Effector CD8-positive, alpha-beta T cell (primary cell): Measurements from ENCODE around the gene PPM1L.

Source experiments
- DNase-seq: peaks from one replicate; lab custom pipeline; 2025; lab: John Stamatoyannopoulos, UW

The PPM1L gene

GRCh38 chr3:161100994-161101393 lies 345.0 kb downstream of the PPM1L start:
- DNase-seq: no peak

- no peak for DNase-seq
These were observed 345.6 kb downstream of the PPM1L start for GRCh38 chr3:161101609-161102008.

GRCh38 chr3:161103776-161104385 lies 347.9 kb downstream of the PPM1L start:
- DNase-seq: no peak

- no peak for DNase-seq
These were observed 348.8 kb downstream of the PPM1L start, which contains the start of gene B3GALNT1 for GRCh38 chr3:161104561-161105551. B3GALNT1 (minus strand) TSS chr3:161105349; CDS start chr3:161086754, 18,595 bp downstream.

GRCh38 chr3:161107311-161107710 lies 351.3 kb downstream of the PPM1L start:
- no peak for DNase-seq

- DNase-seq: no peak
These were observed 352.8 kb downstream of the PPM1L start for GRCh38 chr3:161108840-161109239.

- no peak for DNase-seq
These were observed 361.6 kb downstream of the PPM1L start for GRCh38 chr3:161117646-161118045.

- DNase-seq: no peak
These were observed 370.5 kb downstream of the PPM1L start for GRCh38 chr3:161126495-161126894.
